ENCODE measurements around the gene MSH5. TPM values are rescaled to one million over a fixed set of nuclear protein-coding genes. Genes with fewer than 3 reads are reported as not detected.

Gene MSH5
- total RNA-seq, 2 donors from 2014 or later, result 6.7 to 12.9 TPM

DNA sequence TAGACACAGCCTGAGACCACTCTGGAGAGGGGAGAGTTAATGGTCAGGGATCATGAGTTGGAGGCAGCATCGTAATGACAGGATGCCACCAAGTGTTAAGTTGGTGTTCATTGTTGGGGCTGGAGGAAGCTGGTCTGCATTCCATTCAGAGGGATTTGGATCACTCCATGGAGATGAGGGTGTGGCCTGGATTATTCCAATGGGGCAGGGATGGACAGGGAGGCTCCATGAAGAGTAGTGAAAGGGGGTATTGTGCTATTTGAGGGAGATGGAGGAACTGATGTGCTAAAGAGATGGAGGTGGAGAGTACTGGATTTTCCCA is 23.8 kb downstream of the MSH5 start:
- H3K4me3 ChIP-seq, result no peak overlapping the region
- H3K27ac ChIP-seq, result no peak overlapping the region
- H3K9me3 ChIP-seq, result no peaks in the 10 kb centered on the region
- ATAC-seq (no peak), DNase-seq (no peak)
- H3K4me1 ChIP-seq, result peaks cover 4% of the 10 kb centered on the region
- WGBS, 2 donors, result 13 to 14% methylated on average over 1 of the region's 1 CpG
- intact Hi-C loops (cut with DNase I), result no loop called here
- TF ChIP-seq CTCF (IDR thresholded peaks at IDR 0.05) (no peak), POLR2A (IDR thresholded peaks at IDR 0.05) (no peak)
- no peaks in the 10 kb centered on the region for H3K36me3 ChIP-seq (replicated peaks in 1 of 2; ENCODE audit: insufficient read depth in 1 of 2, low read depth in 2 of 2)
- no peaks in the 10 kb centered on the region for H3K27me3 ChIP-seq

DNA sequence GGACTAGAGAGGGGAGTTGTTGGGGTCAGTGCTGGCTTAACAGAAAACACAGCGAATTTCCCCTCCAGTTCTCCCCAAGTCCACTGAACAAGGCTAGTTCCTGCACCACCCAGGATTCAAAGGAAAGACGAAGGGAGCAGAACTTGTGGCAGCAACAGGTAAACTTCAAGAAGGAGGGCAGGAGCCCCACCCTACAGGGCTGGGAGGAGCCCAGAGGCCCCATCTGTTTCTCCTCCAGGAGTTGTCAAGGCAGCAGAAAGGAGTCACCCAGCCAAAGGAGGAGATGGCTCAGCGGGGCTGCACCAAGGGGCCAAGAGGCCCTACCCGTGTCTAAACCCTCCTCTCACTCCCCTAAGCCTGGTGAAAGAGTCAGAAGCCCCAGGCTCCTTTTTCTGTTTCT is 24.4 kb downstream of the MSH5 start:
- H3K4me3 ChIP-seq, result no peak overlapping the region
- H3K27ac ChIP-seq, result no peak overlapping the region
- 83 to 90% methylated on average over 4 of the region's 4 CpGs for WGBS, 2 donors
- intact Hi-C loops (cut with DNase I), result no loop called here
- no peaks in the 10 kb centered on the region for H3K36me3 ChIP-seq (replicated peaks in 1 of 2; ENCODE audit: insufficient read depth in 1 of 2, low read depth in 2 of 2)
- no peaks in the 10 kb centered on the region for H3K9me3 ChIP-seq
- H3K27me3 ChIP-seq, result no peaks in the 10 kb centered on the region
- no peak for DNase-seq
- H3K4me1 ChIP-seq, result peaks cover 4% of the 10 kb centered on the region
- ATAC-seq, result no peak
- TF ChIP-seq CTCF (IDR thresholded peaks at IDR 0.05) (no peak), POLR2A (IDR thresholded peaks at IDR 0.05) (no peak)

GRCh38 chr6:31765559-31765909 is 25.7 kb downstream of the MSH5 start:
- Histone ChIP-seq H3K27ac (no peak overlapping the region), H3K36me3 (replicated peaks in 1 of 2; ENCODE audit: insufficient read depth in 1 of 2, low read depth in 2 of 2) (no peaks in the 10 kb centered on the region), H3K4me1 (peaks cover 4% of the 10 kb centered on the region), H3K27me3 (no peaks in the 10 kb centered on the region), H3K4me3 (no peak overlapping the region), H3K9me3 (no peaks in the 10 kb centered on the region)
- TF ChIP-seq POLR2A (IDR thresholded peaks at IDR 0.05) (no peak), CTCF (IDR thresholded peaks at IDR 0.05) (no peak)
- intact Hi-C loops (cut with DNase I), result no loop called here
- no peak for ATAC-seq
- 84 to 88% methylated on average over 7 to 9 of the region's 9 CpGs for WGBS, 2 donors
- no peak for DNase-seq

GRCh38 chr6:31765910-31766794 is 26.3 kb downstream of the MSH5 start:
- Histone ChIP-seq H3K36me3 (replicated peaks in 1 of 2; ENCODE audit: insufficient read depth in 1 of 2, low read depth in 2 of 2) (no peaks in the 10 kb centered on the region), H3K27ac (no peak overlapping the region), H3K4me1 (peaks cover 4% of the 10 kb centered on the region), H3K9me3 (no peaks in the 10 kb centered on the region), H3K4me3 (no peak overlapping the region), H3K27me3 (no peaks in the 10 kb centered on the region)
- intact Hi-C loops (cut with DNase I), result no loop called here
- TF ChIP-seq POLR2A (IDR thresholded peaks at IDR 0.05) (no peak), CTCF (IDR thresholded peaks at IDR 0.05) (no peak)
- DNase-seq, result no peak
- no peak for ATAC-seq
- WGBS, 2 donors, result 45 to 54% methylated on average over 19 to 42 of the region's 42 CpGs

DNA sequence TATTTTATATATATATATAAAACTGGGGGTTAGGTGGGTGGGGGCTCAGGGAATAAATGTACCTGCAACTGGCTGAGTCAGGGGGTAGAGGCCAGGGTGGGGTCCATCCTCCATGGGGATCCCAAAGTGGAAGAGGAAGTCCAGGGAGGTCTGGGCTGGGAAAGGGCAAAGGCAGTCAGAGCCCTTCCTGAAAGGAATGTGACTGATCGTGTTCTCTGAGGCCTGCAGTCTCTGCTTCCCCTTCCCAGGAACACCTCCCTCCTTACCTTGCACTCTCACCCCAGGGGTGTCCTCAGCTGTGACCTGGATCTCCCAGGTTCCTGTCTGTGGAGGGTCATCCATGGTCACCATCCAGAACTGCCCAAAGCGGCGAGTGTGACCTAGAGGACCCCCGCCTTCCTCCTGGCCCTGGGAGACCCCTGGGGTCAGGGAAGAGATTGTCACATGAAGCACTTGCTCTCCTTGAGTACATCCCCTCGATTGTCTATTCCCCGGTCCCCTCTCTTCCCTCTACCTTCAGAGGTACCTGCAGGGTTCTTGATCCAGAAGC is 27.4 kb downstream of the MSH5 start:
- no peaks in the 10 kb centered on the region for H3K36me3 ChIP-seq (replicated peaks in 1 of 2; ENCODE audit: insufficient read depth in 1 of 2, low read depth in 2 of 2)
- no peaks in the 10 kb centered on the region for H3K9me3 ChIP-seq
- no peaks in the 10 kb centered on the region for H3K27me3 ChIP-seq
- no peak overlapping the region for H3K4me3 ChIP-seq
- 70 to 83% methylated on average over 2 to 6 of the region's 6 CpGs for WGBS, 2 donors
- no peak for DNase-seq
- intact Hi-C loops (cut with DNase I), result no loop called here
- TF ChIP-seq POLR2A (IDR thresholded peaks at IDR 0.05) (no peak), CTCF (IDR thresholded peaks at IDR 0.05) (no peak)
- peaks cover 4% of the 10 kb centered on the region for H3K4me1 ChIP-seq
- H3K27ac ChIP-seq, result no peak overlapping the region
- no peak for ATAC-seq
